SK-N-SH (cell line): ENCODE data around the gene TCFL5. TPM values are rescaled to one million over a fixed set of nuclear protein-coding genes. Genes with fewer than 3 reads are reported as not detected.

ENCODE experiments used
- CTCF ChIA-PET: fragments of 300-600, 350-600 bp; formaldehyde crosslinking; extraction: SDS; loops from one replicate; lab custom pipeline; 2021; lab: Yijun Ruan, JAX
- POLR2A ChIA-PET: fragments of 350-600 bp; sonication (Branson Sonifier 250); formaldehyde crosslinking; extraction: SDS; loops from one replicate; lab custom pipeline; 2020; ENCODE audit warnings: antibody characterized with exemption, inconsistent platforms; lab: Yijun Ruan, JAX
- DNase-seq: peaks from one replicate; pipeline ENCODE4 v3.0.0; 2012
- H2AFZ ChIP-seq: fragments of 200-600 bp; sonication (generic); 2 replicates; pipeline ENCODE4 v1.8.1; 2016; ENCODE audit warnings: antibody characterized with exemption, mild to moderate bottlenecking, low read depth
- H3F3A ChIP-seq: fragments of 200-600 bp; sonication (generic); replicated peaks from 2 replicates; pipeline ENCODE3; 2016; ENCODE audit warnings: antibody characterized with exemption, mild to moderate bottlenecking; ENCODE audit not compliant: insufficient read depth
- H3K27ac ChIP-seq, 2 experiments: fragments of 200-500 bp in 1 of 2; fragments of 200-600 bp in 1 of 2; sonication (Bioruptor generic) in 1 of 2; sonication (generic), shearing (Covaris generic) in 1 of 2; 2 replicates each; pipeline versions ENCODE4 v1.5.1 to v1.6.1; 2014 to 2016; ENCODE audit warnings: low read depth in 2 of 2, inconsistent platforms in 1 of 2, low read length in 1 of 2, mild to moderate bottlenecking in 1 of 2, mixed read lengths in 1 of 2
- H3K27me3 ChIP-seq: fragments of 200-600 bp; sonication (generic), shearing (Covaris generic); 2 replicates; pipeline ENCODE4 v1.6.1; 2016; ENCODE audit warnings: mixed run types; ENCODE audit not compliant: insufficient read depth
- H3K36me3 ChIP-seq, 2 experiments: fragments of 200-500 bp in 1 of 2; fragments of 200-600 bp in 1 of 2; sonication (Bioruptor generic) in 1 of 2; sonication (generic) in 1 of 2; replicated peaks in 1 of 2; 2 replicates each; pipeline versions ENCODE3 to v1.5.1; 2014 to 2016; ENCODE audit warnings: low read length in 1 of 2, mild to moderate bottlenecking in 1 of 2; ENCODE audit not compliant: insufficient read depth in 2 of 2, control insufficient read depth in 1 of 2
- H3K4me1 ChIP-seq, 2 experiments: fragments of 200-500 bp in 1 of 2; fragments of 200-600 bp in 1 of 2; sonication (Bioruptor generic) in 1 of 2; sonication (generic), shearing (Covaris generic) in 1 of 2; 2 replicates each; pipeline versions ENCODE4 v1.5.1 to v1.6.1; 2014 to 2016; ENCODE audit warnings: low read depth in 1 of 2, low read length in 1 of 2, mixed run types in 1 of 2; ENCODE audit not compliant: insufficient read depth in 2 of 2, control insufficient read depth in 1 of 2
- H3K4me2 ChIP-seq: fragments of 200-600 bp; sonication (generic), shearing (Covaris generic); 2 replicates; pipeline ENCODE4 v1.6.1; 2017; ENCODE audit warnings: mixed run types
- H3K4me3 ChIP-seq, 2 experiments: fragments of 200-500 bp in 1 of 2; fragments of 200-600 bp in 1 of 2; sonication (Bioruptor generic) in 1 of 2; sonication (generic), shearing (Covaris generic) in 1 of 2; 2 replicates each; pipeline versions ENCODE4 v1.5.1 to v1.8.1; 2014 to 2016; ENCODE audit warnings: low read depth in 2 of 2, inconsistent platforms in 1 of 2, low read length in 1 of 2, mild to moderate bottlenecking in 1 of 2, mixed read lengths in 1 of 2, moderate library complexity in 1 of 2
- H3K79me2 ChIP-seq: fragments of 200-600 bp; sonication (generic); 2 replicates; pipeline ENCODE4 v1.8.1; 2017; ENCODE audit warnings: mild to moderate bottlenecking; ENCODE audit not compliant: insufficient read depth
- H3K9ac ChIP-seq: fragments of 200-600 bp; sonication (generic); 2 replicates; pipeline ENCODE4 v1.6.1; 2017; ENCODE audit warnings: mixed run types
- H3K9me2 ChIP-seq: fragments of 200-600 bp; sonication (generic); 2 replicates; pipeline ENCODE4 v1.6.1; 2017; ENCODE audit warnings: mixed run types
- H3K9me3 ChIP-seq: fragments of 200-600 bp; sonication (generic); 2 replicates; pipeline ENCODE4 v1.6.1; 2017; ENCODE audit warnings: mixed run types, mild to moderate bottlenecking, moderate library complexity
- H4K20me1 ChIP-seq: fragments of 200-600 bp; sonication (generic); 2 replicates; pipeline ENCODE4 v1.6.1; 2017; ENCODE audit warnings: mild to moderate bottlenecking, mixed run types; ENCODE audit not compliant: insufficient read depth
- ELF1 ChIP-seq: IDR thresholded peaks from 2 replicates; pipeline ENCODE4 v1.4.0; 2012
- EP300 ChIP-seq, 2 experiments: IDR thresholded peaks; 2 replicates each; pipeline versions ENCODE4 v1.4.0 to v1.6.1; 2012; ENCODE audit warnings: borderline replicate concordance in 1 of 2, low read depth in 1 of 2, low read length in 1 of 2
- EZH2phosphoT487 ChIP-seq: fragments of 200-600 bp; sonication (generic); IDR thresholded peaks from 2 replicates; pipeline ENCODE4 v1.6.1; 2017; ENCODE audit warnings: low read depth, mixed run types, mild to moderate bottlenecking, antibody characterized with exemption, moderate library complexity, borderline replicate concordance
- FOXJ3 ChIP-seq: sonication (generic); formaldehyde crosslinking; IDR thresholded peaks from 2 replicates; pipeline ENCODE4 v1.5.1; 2020; ENCODE audit warnings: mild to moderate bottlenecking, missing genetic modification reagents
- FOXM1 ChIP-seq: IDR thresholded peaks from 2 replicates; pipeline ENCODE4 v1.4.0; 2012; ENCODE audit warnings: low read depth, mild to moderate bottlenecking
- GATA2 ChIP-seq: sonication (generic); formaldehyde crosslinking; IDR thresholded peaks from 2 replicates; pipeline ENCODE4 v1.5.0; 2020; ENCODE audit warnings: mild to moderate bottlenecking, missing genetic modification reagents
- MEF2A ChIP-seq: IDR thresholded peaks from 2 replicates; pipeline ENCODE4 v1.4.0; 2012; ENCODE audit warnings: low read depth, borderline replicate concordance
- NRF1 ChIP-seq: IDR thresholded peaks from 2 replicates; pipeline ENCODE4 v1.6.1; 2012; ENCODE audit warnings: low read depth, mild to moderate bottlenecking, low read length
- POLR2AphosphoS5 ChIP-seq: IDR thresholded peaks from 2 replicates; pipeline ENCODE4 v1.6.1; 2012; ENCODE audit warnings: low read depth, low read length
- RCOR1 ChIP-seq: fragments of 150-350 bp; IDR thresholded peaks from 2 replicates; pipeline ENCODE4 v1.6.1; 2017; ENCODE audit warnings: antibody characterized with exemption, low read length
- TAF1 ChIP-seq: IDR thresholded peaks from 2 replicates; pipeline ENCODE4 v1.6.1; 2012; ENCODE audit warnings: low read depth, mild to moderate bottlenecking, low read length, moderate library complexity, borderline replicate concordance
- TCF12 ChIP-seq: IDR thresholded peaks from 2 replicates; pipeline ENCODE4 v1.4.0; 2012
- TEAD4 ChIP-seq: IDR thresholded peaks from 2 replicates; pipeline ENCODE4 v1.4.0; 2012; ENCODE audit warnings: mild to moderate bottlenecking, borderline replicate concordance; ENCODE audit not compliant: insufficient read depth
- YY1 ChIP-seq: IDR thresholded peaks from 2 replicates; pipeline ENCODE4 v1.4.0; 2012; ENCODE audit warnings: low read depth, mild to moderate bottlenecking
- WGBS: methylation state at CpG from one replicate; pipeline ENCODE4 v1.1.6; 2017; ENCODE audit warnings: low lambda C conversion rate; 5-methylcytosine and 5-hydroxymethylcytosine counted together
- polyA plus RNA-seq, 3 experiments: library from polyadenylated mRNA; depleted of rRNA; stranded (reverse); fragments of >200 nt; gene quantifications; 2 replicates each; pipeline ENCODE4 v1.2.3, GENCODE V29; 2012
- TF ChIP-seq, protein P1 (sequence below): fragments of 150-350 bp; IDR thresholded peaks from 2 replicates; pipeline ENCODE4 v1.6.1; 2017; ENCODE audit warnings: antibody characterized with exemption, low read length, low read depth, borderline replicate concordance
- TF ChIP-seq, protein P2 (sequence below): fragments of 200-600 bp; sonication (generic); IDR thresholded peaks from 2 replicates; pipeline ENCODE4 v1.6.1; 2017; ENCODE audit warnings: antibody characterized with exemption, mild to moderate bottlenecking, moderate library complexity

The TCFL5 gene
- polyA plus RNA-seq, 1 of the 3 experiments (the other 2 are of a cell fraction) = 10.1 TPM

DNA sequence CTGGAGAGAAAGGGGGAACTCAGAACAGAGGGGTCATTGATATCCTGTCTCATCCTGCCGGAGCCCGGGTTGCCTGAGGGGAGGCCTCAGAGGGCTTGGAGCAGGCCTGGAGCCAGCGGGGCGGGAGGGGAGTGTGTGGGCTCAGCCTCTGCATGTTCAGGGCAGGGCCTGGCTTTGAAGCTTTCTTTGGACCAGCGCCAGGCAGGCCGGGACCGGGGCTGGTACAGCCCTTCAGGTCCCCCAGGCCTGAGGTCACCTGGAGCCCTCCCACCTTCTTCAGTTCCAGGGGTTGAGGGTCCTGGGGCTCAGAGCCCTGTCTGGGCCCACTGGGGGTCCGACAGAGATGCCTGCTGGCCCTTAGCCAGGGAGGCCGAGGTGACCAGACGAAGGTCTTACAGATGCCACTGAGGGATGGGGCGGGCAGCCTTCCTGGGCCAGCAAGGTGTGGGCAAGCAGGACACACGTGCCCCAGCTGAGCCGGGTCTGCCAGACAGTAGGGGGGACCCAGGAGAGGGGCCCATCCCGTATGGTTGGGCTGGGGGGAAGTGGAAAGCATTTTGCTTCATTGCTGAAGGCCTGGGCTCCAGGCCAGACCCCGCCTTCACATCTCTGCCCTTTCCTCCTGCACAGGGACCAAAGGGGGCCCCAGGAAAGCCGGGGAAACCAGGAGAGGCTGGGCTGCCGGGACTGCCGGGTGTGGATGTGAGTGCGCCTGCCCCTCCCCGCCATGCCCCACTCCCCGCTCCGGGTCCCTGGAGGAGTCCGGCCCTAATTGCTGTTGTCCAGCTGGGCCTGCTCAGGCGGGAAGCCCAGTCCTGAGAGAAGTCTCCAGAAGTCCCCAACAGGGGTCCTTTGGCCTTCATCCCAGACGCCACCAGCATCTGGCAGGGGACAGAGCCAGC lies 42.8 kb downstream of the TCFL5 start (continued):
- TF ChIP-seq EZH2phosphoT487 = no peak
- TF ChIP-seq, protein P1, sequence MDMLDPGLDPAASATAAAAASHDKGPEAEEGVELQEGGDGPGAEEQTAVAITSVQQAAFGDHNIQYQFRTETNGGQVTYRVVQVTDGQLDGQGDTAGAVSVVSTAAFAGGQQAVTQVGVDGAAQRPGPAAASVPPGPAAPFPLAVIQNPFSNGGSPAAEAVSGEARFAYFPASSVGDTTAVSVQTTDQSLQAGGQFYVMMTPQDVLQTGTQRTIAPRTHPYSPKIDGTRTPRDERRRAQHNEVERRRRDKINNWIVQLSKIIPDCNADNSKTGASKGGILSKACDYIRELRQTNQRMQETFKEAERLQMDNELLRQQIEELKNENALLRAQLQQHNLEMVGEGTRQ = no peak
- TF ChIP-seq FOXM1 = no peak
- TF ChIP-seq, protein P2, sequence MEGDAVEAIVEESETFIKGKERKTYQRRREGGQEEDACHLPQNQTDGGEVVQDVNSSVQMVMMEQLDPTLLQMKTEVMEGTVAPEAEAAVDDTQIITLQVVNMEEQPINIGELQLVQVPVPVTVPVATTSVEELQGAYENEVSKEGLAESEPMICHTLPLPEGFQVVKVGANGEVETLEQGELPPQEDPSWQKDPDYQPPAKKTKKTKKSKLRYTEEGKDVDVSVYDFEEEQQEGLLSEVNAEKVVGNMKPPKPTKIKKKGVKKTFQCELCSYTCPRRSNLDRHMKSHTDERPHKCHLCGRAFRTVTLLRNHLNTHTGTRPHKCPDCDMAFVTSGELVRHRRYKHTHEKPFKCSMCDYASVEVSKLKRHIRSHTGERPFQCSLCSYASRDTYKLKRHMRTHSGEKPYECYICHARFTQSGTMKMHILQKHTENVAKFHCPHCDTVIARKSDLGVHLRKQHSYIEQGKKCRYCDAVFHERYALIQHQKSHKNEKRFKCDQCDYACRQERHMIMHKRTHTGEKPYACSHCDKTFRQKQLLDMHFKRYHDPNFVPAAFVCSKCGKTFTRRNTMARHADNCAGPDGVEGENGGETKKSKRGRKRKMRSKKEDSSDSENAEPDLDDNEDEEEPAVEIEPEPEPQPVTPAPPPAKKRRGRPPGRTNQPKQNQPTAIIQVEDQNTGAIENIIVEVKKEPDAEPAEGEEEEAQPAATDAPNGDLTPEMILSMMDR = no peak
- TF ChIP-seq YY1 = no peak
- TF ChIP-seq TAF1 = no peak
- no peak for TF ChIP-seq POLR2AphosphoS5
- no peak for TF ChIP-seq ELF1
- no peak for TF ChIP-seq TCF12
- TF ChIP-seq RCOR1 = 0 out of 2 replicates have a peak, but pooled peaks have one; percentile 9
- TF ChIP-seq TEAD4 = no peak
- no peak for TF ChIP-seq NRF1
- TF ChIP-seq, all 33 proteins: peak for 4

DNA sequence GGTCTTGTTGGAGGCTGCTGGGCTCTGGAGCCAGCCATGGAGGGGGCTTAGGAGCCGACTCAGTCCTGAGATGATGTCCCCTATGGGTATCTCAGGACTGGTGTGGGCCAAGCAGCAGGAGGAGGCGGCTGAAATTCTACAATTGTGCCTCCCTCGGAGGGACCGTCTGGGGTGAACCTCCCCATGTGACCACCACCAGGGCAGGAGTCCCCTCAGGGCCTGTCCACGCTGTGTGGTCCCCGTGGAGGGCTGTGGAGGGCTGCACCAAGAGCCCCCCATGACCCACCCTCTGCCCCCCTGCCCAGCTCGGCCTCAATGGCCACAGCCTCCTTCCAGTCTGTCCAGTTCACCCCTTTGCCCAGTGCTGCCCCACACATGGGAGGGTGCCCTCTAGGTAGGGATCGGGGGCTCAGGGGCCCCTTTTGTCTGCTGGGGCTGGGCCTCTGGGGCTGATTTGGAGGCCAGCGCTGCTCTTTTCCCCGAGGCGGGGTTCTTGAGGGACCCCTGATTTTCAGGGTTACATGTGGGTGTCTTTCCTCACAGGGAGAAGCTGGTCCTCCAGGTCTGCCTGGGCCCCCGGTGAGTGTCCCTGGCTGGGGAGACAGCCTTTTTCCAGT lies 43.5 kb downstream of the TCFL5 start:
- Histone ChIP-seq H3K9ac (no peak overlapping the region), H3K27ac (peak overlapping the region in 1 of 2 experiments; percentile 90; a peak in 2 of 4 replicates), H3K4me1 (peaks cover 17 to 66% of the 10 kb centered on the region in 2 experiments; a peak in 3 of 4 replicates), H3K4me2 (peak overlapping the region; percentile 46; the same call in 1 of the 2 replicates), H4K20me1 (0 out of 2 replicates have a peak, but pooled peaks cover 3% of the 10 kb centered on the region), H3K4me3 (no peak overlapping the region), H3K9me3 (no peaks in the 10 kb centered on the region), H3F3A (peaks cover 5% of the 10 kb centered on the region), H3K79me2 (no peaks in the 10 kb centered on the region), H3K27me3 (no peaks in the 10 kb centered on the region), H2AFZ (no peak overlapping the region), H3K9me2 (no peaks in the 10 kb centered on the region), H3K36me3 (peaks cover 0 to 7% of the 10 kb centered on the region in 2 experiments)
- 72% methylated on average over 3 of the region's 12 CpGs for WGBS
- ChIA-PET CTCF (interaction anchor here (1.1 to 3.9 kb wide), 3 partner anchors 10 to 57 kb away, joined by 3 to 27 read pairs (median 4); no protein-coding TSS in a partner anchor), POLR2A (no interaction called here)
- DNase-seq = no peak
- TF ChIP-seq GATA2 (CRISPR knock-in tag) (no peak), POLR2AphosphoS5 (no peak), MEF2A (no peak), FOXJ3 (CRISPR knock-in tag) (no peak), EP300 (IDR thresholded peaks at IDR 0.05; ENCODE audit: borderline replicate concordance in 1 of 2, low read depth in 1 of 2, low read length in 1 of 2) (no peak)
- TF ChIP-seq, protein P1 = no peak
